GM12878 (cell line): ENCODE measurements around the gene MBOAT7. TPM values are rescaled to one million over a fixed set of nuclear protein-coding genes. Genes with fewer than 3 reads are reported as not detected.

Experiments used
- BCL11A ChIP-seq: IDR thresholded peaks from 2 replicates; pipeline ENCODE4 v1.6.1; 2011; ENCODE audit warnings: low read depth, low read length
- BCL3 ChIP-seq: IDR thresholded peaks from 2 replicates; pipeline ENCODE4 v1.6.1; 2011; ENCODE audit warnings: borderline replicate concordance, low read depth, mild to moderate bottlenecking, moderate library complexity, low read length; ENCODE audit not compliant: insufficient read depth, poor library complexity, severe bottlenecking
- HDAC2 ChIP-seq: fragments of 200-600 bp; sonication (generic); IDR thresholded peaks from 2 replicates; pipeline ENCODE4 v1.6.1; 2017
- IRF3 ChIP-seq: fragments of 450-650 bp; IDR thresholded peaks from 2 replicates; pipeline ENCODE4 v1.6.1; 2014; ENCODE audit warnings: mild to moderate bottlenecking
- POU2F2 ChIP-seq: IDR thresholded peaks from 3 replicates; pipeline ENCODE4 v1.6.1; 2011; ENCODE audit warnings: low read depth, mild to moderate bottlenecking, low read length, borderline replicate concordance
- SRF ChIP-seq, 2 experiments: IDR thresholded peaks; 2 replicates each; pipeline ENCODE4 v1.6.1; 2011; ENCODE audit warnings: low read depth in 2 of 2, low read length in 2 of 2, mild to moderate bottlenecking in 1 of 2, moderate library complexity in 1 of 2
- USF1 ChIP-seq: IDR thresholded peaks from 2 replicates; pipeline ENCODE4 v1.6.1; 2011; ENCODE audit warnings: borderline replicate concordance, low read depth, mild to moderate bottlenecking, moderate library complexity, mixed read lengths, low read length; ENCODE audit not compliant: insufficient read depth; ENCODE audit errors: extremely low read length
- polyA plus RNA-seq, 11 experiments: library from polyadenylated mRNA; depleted of rRNA in 4 of 11; unstranded in 6 of 11; stranded (reverse) in 5 of 11; fragments of >200 nt; fragmentation: Nextera tagmentation in 4 of 11; fragmentation: Illumina TruSeq in 1 of 11; extraction: Ambion mirVana in 4 of 11; extraction: Trizol in 1 of 11; gene quantifications; 1 replicate in 1 of 11; 2 replicates in 10 of 11; pipeline versions ENCODE4 v1.2.1 to v1.2.3, GENCODE V29; 2011 to 2016; ENCODE audit warnings: inconsistent platforms in 2 of 11, missing spikeins in 2 of 11, low read depth in 1 of 11
- total RNA-seq, 4 experiments: library from RNA; depleted of rRNA in 3 of 4; stranded (reverse); fragments of >200 nt in 3 of 4; fragmentation: Illumina TruSeq in 1 of 4; extraction: Trizol in 1 of 4; gene quantifications; 2 replicates each; pipeline versions ENCODE4 v1.2.1 to v1.2.3, GENCODE V29; 2013 to 2021
- TF ChIP-seq, protein P1 (sequence below): IDR thresholded peaks from 2 replicates; pipeline ENCODE4 v1.6.1; 2012; ENCODE audit warnings: low read depth, low read length, improper control_type of control experiment
- TF ChIP-seq, protein P2 (sequence below): fragments of 450-650 bp; IDR thresholded peaks from 2 replicates; pipeline ENCODE4 v1.6.1; 2017; ENCODE audit warnings: mild to moderate bottlenecking

Gene MBOAT7
- total and polyA plus RNA-seq, 10 of the 15 experiments (the other 5 are each of a cell fraction or from before 2014, with no cell fraction given), result 0.69 to 44.5 (median 21.7) TPM

DNA sequence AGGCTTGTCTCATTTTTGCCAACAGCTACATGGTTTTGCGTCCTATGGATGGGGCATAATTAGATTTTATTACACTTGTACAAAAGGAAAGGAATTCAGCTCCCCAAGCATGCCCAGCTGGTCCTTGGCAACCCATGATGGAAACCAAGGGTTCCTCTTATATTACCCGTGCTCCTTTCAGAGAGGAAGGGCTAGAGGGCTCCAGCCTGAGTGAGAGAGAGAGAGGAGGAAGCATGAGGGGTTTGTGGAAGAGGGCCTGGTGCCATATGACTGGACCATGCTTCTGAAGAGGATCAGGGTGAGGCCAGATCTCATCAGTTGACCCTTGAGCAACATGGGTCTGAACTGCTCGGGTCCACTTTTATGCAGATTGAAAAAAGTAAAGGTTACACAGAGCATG lies 7.7 kb upstream of the MBOAT7 start (continued):
- TF ChIP-seq, protein P1, sequence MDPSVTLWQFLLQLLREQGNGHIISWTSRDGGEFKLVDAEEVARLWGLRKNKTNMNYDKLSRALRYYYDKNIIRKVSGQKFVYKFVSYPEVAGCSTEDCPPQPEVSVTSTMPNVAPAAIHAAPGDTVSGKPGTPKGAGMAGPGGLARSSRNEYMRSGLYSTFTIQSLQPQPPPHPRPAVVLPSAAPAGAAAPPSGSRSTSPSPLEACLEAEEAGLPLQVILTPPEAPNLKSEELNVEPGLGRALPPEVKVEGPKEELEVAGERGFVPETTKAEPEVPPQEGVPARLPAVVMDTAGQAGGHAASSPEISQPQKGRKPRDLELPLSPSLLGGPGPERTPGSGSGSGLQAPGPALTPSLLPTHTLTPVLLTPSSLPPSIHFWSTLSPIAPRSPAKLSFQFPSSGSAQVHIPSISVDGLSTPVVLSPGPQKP, result no peak
- no peak for TF ChIP-seq SRF (IDR thresholded peaks at IDR 0.05; ENCODE audit: low read depth in 2 of 2, low read length in 2 of 2)
- no peak for TF ChIP-seq HDAC2
- TF ChIP-seq BCL3, result no peak
- TF ChIP-seq BCL11A, result no peak
- TF ChIP-seq IRF3, result no peak
- TF ChIP-seq POU2F2, result no peak
- TF ChIP-seq, protein P2, sequence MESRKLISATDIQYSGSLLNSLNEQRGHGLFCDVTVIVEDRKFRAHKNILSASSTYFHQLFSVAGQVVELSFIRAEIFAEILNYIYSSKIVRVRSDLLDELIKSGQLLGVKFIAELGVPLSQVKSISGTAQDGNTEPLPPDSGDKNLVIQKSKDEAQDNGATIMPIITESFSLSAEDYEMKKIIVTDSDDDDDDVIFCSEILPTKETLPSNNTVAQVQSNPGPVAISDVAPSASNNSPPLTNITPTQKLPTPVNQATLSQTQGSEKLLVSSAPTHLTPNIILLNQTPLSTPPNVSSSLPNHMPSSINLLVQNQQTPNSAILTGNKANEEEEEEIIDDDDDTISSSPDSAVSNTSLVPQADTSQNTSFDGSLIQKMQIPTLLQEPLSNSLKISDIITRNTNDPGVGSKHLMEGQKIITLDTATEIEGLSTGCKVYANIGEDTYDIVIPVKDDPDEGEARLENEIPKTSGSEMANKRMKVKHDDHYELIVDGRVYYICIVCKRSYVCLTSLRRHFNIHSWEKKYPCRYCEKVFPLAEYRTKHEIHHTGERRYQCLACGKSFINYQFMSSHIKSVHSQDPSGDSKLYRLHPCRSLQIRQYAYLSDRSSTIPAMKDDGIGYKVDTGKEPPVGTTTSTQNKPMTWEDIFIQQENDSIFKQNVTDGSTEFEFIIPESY, result no peak
- TF ChIP-seq USF1, result no peak
